ENCODE results near the gene HDAC7.

Gene HDAC7

DNA sequence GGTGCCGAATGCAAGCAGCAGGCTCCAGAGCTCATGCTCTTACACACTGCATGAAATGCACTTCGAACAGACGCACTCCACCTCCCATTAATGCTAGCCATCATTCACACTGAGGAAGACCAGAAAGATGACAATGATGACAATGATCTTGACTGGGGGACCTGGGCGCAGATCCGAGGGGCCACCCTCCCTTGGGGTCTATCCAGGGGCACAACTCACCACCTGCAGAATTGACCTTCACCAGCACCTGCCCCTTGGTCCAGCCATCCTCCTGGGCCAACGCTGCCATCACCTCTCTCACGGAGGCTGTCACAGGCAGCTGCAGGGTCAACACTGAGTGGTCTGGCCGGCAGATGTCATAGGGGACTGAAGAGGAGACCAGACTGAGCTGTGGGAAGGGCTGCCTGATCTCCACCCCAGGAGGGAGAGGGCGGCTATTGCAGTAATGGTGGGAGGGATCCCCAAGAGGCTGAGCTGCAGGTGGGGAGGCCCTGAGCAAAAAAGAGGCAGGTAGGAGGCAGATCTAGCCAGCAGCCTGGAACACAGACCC lies 76.3 kb downstream of the HDAC7 start:
- no peak for DNase-seq

DNA sequence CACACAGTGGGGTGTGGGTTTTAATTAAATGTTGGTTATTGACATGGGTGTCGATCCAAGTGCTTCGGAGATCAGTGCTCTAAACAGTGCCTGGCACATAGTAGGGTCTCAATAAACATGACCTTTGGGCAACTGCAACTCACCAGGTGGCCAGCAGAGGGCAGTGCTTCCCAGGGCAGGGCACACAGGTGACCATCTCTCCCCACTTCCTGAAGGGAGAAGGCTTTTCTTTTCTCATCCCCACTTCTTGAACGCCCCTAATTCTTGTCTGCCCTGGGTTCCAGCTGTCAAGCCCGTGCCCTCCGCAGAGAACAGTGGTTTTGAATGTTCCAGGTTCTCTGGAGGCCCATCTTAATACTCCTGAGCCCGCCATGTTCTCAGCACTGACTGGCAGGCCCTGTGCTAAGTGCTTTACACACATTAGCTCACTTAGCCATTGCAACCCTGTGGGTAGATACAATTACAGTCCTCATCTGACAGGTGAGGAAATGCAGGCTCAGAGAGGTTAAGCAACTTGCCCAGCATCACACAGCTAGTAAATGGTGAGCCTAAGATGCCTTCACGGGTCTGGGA lies 77.4 kb downstream of the HDAC7 start:
- DNase-seq, result peak; percentile 95

DNA sequence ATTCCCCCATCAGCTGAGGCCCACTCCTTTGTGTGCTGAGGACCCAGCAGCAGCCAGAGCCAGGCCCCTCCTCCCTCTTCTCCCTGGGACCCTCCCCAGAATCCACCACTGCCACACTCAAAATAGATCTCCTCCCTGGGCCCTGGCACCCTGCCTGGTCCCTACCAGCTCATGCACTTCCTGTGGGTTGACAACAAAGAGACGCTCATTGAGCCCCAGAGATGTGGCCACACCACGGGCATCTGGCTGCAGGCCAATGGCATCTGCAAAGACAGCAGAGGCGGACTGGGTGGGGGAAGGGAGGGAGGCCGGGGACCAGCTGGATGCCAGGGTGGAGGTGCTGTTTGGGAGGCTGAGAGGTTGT lies 78.4 kb downstream of the HDAC7 start:
- peak; percentile 69 for DNase-seq

DNA sequence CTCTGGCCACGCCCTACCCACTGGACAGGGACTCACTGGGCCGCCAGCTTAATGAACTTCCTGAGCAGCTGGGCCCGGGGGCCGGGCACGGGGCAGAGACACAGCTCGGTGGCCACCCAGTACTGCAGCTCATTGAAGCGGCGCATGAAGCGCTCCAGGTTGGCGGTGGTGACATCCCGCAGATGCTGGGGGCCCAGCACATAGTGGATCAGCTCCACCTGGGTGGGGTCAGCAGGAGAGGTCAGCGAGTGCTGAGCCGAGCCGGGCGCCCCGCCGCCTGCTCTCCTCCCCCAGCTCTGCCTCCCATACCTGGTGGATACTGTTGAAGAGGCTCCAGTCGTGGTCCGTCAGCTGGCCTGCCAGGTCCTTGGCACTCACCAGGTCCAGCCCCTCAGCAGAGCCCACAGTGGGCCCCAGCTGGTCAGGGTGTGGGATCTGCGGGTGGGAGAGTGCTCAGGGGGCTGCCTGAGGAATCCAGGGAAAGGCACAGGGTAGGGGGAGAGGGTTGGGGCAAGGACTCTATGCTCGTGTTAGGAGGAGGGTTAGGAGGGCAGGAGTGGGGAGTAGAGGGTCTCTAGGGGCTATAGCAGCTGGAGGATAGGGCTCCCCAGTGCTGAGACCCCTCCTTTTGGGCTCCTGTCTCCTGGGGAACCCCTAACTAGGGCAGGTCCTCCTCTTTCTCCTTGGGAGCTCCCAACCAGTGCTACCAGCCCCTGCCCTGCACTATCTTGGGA lies 78.9 kb downstream of the HDAC7 start:
- no peak for DNase-seq

DNA sequence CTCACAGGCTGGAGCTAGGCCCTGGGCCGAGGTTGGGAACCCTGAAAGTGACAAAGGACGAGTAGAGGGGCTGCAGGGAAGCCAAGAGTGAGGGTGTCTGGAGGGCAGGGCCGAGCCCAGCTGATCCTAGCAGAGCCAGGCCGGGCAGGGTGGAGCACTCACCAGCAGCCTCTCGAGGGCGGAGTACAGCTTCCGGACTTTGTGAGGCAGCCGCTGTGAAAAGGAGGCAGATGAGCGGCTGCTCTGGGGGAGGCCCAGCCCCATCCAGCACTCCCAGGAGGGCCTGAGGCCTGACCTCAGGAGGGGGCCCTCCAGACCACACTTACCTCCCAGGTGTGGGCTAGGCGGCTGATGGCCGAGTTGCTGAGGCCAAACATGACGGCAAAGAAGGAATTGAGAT lies 79.7 kb downstream of the HDAC7 start:
- DNase-seq, result no peak

DNA sequence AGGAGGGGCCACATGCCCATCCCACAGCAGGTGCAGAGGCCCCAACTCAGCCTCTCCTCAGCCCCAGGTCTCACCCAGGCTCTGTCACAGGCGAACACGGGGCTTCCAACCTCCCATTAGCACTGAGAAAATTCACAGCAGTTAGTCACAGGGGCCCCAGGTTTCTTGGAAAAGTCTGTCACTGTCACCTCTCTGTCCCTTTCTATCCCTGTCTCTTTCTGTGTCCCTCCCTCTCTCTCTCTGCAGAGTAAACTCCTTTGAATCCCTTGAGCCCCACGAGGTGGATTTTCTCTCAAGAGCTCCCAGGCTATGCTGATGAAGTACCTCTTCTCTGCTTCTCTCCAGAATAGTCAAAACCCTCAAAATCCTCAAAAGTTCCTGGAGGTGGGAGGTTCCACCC lies 80.4 kb downstream of the HDAC7 start:
- DNase-seq, result no peak

DNA sequence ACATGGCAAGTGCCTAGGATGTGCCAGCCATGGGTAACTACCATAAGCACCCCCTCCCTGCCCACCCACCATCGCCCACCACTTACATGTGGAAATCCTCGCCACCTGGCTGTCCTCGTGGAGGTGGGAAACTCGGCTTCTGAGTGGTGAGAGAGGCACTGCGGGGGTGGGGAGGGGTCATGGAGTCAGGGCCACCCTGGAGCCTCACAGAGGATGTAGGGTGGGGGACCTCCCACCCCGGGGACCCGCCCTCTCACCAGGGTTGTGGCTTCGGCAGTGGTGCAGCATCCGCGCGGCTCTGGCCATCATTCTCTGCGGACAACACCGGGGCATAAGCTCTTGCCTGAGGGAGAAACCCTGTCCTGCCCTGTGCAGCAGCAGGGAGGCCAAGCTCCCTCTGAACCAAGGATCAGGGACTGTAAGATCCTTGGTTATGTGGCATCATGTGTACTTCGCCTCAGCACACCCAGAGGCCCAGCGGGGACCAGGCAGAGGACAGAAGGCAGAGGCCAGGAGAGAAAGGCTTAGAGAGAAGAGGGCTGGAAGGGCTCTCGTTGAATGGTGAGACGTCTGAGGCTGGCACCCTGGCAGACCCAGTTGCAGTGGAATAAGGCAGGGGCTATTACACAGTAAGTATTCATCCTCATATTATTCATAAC lies 81.6 kb downstream of the HDAC7 start:
- no peak for DNase-seq

DNA sequence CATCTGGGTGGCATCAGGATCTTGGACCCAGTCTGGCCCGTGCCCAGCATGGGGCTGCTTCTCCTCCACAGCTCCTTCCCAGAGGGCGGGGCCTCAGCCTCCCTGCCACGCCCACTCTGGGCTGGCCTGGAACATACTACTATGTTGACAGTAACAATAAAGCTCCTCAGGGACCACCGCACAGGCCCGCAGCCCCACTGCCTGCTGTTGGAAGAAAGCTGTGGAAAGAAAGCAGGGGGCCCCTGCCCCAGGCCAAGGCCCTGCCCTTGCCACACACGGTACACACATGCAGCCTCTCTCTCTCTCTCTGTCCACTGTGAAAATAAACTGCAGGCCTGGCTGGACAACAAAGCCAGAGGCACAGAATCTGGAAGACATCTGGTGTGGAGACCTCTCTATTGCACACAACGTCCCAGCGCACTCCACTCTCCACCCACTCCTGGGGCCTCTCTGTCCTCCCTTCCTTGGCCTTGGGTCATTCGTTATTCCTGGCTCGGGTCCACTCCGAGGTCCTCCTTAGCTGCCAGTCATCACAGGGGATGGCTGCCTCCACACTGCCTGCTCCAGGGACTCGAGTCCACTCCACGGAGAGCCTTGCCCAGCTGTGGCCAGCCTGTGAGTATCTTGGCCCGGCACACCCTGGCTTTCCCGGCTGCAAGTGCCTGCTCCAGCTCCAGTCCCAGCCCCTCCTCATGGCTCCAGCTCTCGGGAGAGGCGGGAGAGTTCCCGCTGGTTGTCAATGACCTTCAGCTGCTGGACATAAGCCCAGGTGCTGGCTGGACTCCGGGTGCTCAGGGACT lies 82.6 kb downstream of the HDAC7 start:
- DNase-seq, result no peak

DNA sequence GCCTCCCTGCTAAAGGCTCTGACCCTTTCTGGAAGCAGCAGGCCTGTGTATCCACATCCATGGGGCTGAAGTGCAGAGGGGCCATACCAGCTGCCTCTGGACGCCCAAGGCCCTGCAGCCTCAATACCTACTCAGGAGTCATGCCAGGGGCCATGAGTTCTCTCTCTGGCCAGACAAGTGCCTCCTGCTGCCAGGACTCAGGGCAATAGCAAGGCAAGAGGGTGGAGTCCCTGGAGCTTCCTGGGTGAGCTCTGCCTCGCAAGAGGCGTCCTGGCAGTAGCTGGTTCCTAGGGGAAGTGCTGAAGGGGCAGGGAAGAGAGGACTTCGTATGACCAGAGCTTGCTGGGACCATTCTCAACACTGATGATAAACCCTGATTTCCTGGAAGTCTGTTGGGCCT lies 83.5 kb downstream of the HDAC7 start:
- DNase-seq, result no peak

DNA sequence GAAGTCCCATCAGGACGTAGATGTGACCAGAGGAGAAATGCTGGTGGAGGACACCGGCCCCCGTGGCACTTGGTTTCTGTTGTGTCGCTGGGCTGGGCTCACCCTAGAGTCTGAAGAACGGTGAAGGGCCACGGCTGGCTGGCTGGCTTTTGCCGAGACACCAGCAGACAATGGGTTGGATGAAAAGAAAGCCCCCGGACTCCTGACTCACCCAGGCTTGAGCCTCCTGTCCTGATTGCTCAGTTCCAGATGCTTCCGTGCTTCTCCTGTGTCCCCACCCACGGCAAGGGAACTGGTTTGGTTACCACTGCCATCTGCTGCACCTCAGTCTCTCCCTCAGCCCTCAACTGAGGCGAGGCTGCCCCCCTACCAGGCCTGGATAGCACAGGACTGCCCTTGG lies 84.1 kb downstream of the HDAC7 start:
- DNase-seq, result no peak

DNA sequence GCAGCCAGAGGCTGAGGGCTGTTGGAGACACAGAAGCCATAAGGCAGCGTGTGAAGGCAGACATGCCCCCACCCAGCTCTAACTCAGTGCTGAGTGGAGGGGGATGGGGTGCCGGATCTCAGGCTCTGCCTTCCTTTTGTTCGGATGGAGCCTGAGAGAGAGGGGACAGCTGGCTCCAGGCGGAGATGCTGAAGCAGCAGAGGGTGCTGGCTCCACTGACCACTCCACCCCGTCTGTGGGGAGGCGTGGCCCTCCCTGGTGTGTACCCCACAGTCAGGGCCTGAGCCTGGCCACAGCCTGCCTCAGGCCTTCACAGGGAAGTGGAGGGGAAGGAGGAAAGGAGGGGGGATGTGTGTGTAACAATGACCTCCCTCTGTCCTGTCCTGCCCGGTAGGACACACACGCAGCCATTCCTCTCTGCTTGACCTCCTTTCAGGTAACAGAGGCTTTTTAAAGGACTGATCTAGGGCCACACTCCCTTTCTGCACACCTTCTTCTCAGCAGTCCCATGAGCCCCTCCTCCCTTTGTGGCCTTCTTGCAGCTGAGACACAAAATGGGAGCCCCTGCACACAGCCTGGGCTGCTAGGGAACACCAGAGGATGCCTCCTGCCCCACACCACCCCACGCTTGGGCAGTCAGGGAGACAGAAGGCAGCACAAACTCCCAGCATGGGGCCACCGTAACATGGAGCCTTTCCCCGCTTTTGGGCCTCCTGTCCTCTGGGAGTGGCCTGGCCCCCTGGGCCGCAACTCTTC lies 84.8 kb downstream of the HDAC7 start:
- DNase-seq, result no peak

DNA sequence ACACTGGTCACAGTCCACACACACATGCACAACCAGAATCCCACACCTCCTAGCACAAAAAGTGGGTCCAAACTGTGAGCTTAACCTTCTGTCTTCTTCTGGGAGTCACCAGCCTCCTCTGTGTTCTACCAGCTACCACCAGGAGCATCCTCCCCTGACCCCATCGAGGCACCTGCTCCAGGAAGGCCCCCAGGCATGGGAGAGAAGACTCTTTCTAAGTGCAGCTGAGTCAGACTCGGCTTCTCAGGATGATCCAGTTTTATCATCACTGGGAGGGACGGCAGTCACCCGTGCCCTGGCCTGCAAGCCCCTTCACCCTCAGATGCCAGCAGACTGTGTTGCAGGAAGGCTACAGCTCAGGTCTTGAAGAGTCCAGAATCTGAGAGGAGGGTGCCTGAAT lies 86.6 kb downstream of the HDAC7 start:
- DNase-seq, result no peak
